ENCODE data around the gene CRYL1. TPM values are rescaled to one million over a fixed set of nuclear protein-coding genes. Genes with fewer than 3 reads are reported as not detected.

The CRYL1 gene
- total RNA-seq, 2 experiments from 2014 or later, result 7.2 to 7.3 TPM

DNA sequence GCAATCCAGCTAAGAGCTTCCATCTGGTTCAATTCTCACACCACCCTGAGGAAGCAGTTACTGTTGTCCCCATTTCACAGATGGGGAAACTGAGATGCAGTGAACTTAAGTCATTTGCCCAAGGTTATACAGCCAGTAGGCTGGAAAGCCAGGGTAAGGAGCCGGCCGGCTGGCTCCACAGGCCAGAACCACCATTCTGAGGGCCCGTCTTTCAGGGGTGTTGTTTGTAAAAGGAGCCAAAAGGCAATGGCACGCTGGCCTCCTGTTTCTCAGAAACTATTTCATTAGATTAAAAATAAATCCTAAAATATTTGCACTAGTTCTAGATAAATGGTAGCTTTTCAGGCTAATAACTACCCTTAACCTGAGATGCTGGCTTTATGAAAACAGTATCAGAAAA, 114.9 kb downstream of the CRYL1 start:
- ChIA-PET CTCF (interaction anchor here (1.3 kb wide), 1 partner anchor 9 kb away, joined by 3 read pairs; no protein-coding TSS in a partner anchor), POLR2A (no interaction called here)

DNA sequence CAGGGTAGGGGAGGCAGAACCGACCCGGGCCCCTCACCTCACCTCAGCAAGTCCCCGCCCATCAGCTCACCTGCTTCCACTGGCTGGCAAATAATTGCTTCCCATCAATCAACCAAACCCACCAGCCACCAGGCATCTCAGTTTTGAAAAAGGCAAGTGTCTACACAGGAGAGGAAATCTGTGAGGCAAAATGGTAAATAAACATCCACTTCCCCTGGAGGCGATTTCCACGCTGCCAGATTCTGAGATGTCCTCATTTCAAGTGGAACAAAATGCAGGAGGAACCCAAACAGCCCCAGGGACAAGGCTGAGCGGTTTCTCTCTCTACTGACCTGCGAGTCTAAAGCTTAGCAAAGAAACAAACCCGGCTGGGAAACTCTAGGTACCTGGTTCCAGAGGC, 117.5 kb downstream of the CRYL1 start:
- ChIA-PET POLR2A (no interaction called here), CTCF (no interaction called here)

DNA sequence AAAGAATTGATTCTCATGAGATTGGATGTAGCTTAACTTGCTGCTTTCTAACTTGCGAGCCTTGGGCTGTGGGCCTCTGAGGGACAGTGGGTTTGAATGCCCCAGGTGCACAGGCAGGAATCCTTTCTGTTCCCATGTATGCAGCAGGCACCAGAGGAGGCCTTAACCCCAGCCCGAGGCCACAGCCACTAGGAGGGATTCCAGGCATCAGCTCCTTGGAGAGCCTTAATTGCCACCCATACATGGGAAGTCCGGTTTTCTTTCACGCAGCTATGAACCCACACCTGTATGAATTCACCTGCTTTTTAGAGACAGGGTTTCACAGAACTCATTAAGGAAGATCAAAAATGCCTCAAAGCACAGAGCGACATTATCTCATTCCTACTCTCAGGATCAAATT, 117.9 kb downstream of the CRYL1 start:
- CTCF ChIA-PET, result no interaction called here
- POLR2A ChIA-PET, result no interaction called here

DNA sequence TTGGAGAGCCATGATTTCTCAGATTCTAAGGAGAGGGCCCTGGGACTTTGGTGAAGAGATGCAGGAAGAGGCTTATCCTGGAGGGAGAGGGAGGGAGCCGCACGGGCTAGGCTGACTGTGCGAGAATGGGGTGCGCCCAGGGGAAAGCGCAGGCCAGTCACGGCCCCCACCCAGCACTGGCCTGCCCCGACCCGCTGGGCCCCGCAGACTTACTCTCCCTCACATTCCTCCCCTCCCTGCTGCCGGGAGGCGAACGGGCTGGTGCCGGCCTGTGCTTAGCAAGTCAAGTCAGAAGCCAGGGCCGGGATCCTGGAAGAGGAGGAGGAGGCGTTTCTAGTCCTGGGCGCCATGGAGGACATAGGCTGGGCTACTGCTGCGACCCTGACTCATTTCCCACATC, 120.0 kb downstream of the CRYL1 start:
- CTCF ChIA-PET, result no interaction called here
- POLR2A ChIA-PET, result no interaction called here

DNA sequence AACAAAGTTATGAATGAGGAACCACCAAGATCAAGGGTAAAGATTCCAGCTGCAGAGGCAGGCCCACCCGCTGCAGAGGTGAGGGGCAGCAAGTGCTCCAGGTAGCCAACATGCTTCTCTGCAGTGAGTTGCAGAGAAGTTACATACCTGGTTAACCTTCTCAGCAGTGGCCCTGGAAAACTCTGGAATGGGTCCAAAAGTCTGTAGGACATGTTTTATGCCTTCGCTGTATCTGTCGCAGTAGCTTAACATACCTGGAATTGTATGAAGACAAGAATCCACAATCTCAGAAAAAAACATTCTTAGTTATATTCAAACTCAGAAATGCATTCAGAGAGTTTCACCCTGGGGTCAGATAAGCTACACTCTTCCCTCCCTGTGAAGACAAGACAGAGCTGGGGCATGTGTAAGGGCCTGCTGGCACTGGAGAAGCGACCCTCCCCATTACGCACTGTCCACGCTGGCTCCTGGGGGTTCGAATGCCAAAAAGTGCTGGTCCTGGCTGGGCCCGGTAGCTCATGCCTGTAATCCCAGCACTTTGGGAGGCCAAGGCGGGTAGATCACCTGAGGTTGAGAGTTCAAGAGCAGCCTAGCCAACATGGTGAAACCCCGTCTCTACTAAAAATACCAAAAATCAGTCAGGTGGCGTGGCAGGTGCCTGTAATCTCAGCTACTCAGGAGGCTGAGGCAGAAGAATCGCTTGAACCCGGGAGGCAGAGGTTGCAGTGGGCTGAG, 121.0 kb downstream of the CRYL1 start:
- ChIA-PET POLR2A (no interaction called here), CTCF (no interaction called here)

DNA sequence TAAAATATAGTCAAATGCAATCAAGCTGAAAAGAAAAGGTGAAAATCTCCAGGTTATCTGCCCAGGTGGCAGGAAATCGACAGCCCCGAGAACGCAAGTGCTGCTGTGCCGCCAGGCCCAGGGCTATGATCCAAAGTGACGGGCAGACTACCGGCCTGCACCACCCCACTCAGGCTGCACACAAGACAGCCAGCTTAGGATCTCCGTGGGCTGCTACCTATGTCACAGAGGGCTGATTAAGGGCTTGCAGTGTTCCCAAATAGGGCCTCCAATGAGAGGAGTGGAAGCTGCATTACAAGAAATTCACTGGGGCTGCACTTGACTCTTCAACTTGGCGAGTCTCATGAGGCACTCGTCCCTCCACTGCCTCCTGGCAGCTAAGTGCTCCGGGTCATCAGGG, 121.8 kb downstream of the CRYL1 start:
- CTCF ChIA-PET, result no interaction called here
- POLR2A ChIA-PET, result no interaction called here

DNA sequence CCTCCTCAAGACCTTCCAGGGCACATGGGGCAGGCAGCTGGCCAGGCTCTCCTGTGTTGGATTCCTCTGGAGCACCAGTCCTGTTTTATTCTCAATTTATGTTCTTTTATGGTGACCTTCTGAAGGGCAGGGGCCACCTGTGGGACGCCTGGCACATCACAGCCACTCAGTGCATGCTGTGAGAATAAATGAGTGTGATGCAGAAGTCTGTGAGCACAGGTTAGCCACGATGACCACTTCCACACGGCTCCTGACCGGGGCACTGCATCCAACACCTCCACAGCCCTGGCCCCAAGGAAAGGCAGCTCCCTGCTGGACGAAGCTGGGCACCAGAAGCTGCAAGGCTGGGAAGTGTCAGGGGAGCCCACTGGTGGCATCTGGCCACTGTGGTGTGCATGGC, 122.8 kb downstream of the CRYL1 start:
- ChIA-PET CTCF (no interaction called here), POLR2A (interaction anchor here (0.8 kb wide), 1 partner anchor 17 kb away, joined by 3 read pairs; no protein-coding TSS in a partner anchor)

DNA sequence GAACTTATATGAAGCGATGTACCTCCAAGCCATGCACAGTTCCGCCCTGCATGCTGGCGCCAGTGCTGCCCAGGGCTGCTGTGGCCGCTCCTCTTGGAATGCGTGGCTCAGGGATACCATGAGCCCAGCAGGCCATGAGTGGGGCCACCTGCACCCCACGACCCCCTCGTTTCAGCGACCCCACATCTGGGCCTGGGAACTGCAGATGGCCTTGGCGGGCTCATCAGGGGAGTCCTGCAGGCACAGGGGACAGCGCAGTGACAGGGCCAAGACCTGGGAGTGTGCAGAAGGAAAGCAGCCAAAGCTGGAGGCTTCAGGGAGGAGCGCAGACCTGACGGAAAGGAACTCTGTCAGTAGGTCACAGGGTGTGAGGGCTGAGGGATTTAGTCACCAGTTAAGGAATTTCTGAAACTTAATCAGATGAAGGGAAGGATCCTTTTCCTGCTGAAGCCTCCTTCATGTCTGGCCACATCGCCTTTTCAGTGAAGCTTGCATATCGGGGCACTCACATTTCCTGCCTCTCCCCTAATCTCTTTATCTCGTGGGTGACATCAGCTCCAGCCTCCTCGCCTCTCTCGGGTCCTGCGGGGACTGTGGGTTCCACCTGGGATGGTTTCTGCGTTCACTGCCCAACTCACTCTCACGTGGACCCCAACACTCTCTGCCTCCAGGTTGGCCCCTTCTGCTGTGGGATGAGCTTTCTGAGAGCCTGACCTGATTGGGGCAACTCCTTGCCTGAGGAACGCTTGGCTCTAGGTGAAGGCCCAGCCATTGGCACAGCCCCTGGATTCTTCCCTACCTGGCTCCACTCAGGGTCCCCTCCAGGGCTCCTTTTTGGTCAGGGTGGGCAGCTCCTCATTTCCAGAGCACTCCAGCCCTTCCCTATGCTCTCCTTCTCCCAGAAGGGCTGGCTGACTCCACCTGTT, 123.5 kb downstream of the CRYL1 start:
- ChIA-PET POLR2A (interaction anchor here (0.8 kb wide), 1 partner anchor 17 kb away, joined by 3 read pairs; no protein-coding TSS in a partner anchor), CTCF (no interaction called here)

DNA sequence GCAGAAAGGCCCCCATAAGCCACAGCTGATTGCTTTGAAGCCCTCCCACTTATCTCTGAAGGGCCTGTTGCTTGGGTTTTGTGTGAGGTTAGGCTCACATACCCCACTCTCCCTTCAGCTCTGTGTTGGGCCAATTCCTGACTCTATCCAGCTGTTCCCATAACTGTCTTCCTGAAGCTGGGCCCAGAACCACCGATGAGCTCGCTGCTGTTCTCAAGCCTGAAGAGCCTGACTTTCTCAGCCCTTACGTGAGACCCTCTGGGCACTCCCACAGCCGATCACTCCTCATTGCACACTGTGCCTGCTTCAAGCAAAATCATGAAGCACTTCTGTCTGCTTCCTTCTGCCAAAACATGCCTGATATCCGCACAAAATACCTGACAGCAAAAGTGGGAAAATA, 124.1 kb downstream of the CRYL1 start:
- ChIA-PET POLR2A (no interaction called here), CTCF (no interaction called here)

DNA sequence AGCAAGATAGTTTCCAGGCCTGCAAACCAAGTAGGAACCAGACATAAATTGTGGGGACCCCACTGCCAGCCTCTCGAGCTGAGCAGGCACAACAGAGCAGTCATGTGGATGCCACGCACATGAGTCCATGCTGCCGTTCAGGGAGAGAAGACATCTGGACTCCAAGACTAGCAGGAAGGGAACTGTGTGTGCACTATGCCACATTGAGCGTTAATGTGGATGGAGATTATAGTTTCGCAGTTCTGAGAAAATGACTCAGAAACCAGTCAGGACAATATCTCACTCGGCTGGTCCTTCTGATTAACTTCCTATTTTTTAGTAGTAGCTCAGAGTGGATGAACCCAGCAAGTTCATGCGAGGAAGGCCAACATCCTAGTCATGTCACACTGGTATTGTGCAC, 124.9 kb downstream of the CRYL1 start:
- POLR2A ChIA-PET, result no interaction called here
- CTCF ChIA-PET, result no interaction called here

DNA sequence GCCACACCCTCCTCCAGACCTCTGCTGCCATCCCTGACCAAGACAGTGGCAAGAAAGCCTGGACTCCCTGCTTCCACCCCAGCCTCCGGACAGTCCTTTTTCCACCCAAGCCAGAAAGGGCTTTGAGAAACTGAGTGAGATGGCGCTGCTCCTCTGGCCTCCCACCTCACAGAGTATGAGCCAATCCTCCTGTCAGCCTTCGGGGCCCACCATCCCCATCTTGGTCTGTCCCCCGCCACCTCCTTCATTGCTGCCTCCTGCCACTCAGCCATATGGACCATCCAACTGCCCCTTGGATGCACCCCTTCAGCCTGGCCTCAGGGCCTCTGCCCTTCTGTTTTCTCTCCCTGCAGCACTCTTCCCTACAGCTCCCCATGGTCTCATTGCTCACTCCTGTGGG, 125.7 kb downstream of the CRYL1 start:
- POLR2A ChIA-PET, result no interaction called here

DNA sequence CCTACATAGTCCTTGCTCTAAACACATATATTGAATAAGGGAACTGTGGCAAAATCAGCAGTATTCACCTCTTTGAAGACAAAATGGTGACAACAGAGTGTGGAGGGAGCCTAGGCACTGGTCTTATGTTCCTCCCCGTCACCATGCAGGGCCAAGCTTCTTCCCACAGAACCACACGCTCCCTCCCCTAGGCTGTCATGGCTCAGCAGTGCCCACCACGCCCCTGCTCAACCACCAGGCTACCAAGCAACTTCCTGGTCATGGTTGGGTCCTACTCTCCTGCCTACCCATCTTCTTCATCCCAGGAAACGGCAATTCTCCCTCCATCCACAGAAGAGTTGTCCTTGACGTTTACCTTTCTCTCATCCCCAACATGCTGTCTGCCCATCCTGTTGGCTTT, 126.1 kb downstream of the CRYL1 start:
- ChIA-PET CTCF (no interaction called here), POLR2A (no interaction called here)

More for the DNA sequence above, 125.7 kb downstream of the CRYL1 start:
- CTCF ChIA-PET, result no interaction called here

DNA sequence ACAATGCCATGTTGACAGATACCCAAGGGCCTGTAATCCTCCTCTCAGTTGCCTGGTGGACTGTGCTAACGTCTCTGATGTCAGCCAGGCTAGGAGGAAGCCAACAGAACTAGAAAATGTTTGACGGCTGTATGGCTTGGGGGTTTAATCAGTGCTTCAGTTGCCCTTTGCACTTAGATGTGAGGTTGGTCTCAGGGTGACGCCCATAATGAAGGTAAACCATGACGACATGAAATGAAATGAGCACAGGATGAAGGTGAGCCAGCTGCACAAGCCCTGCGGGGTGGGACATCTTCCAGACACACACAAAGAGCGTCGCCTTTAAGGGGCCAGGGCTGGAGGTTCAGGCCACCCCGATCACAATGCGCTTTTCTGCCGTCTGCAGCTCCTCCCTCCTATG, 127.2 kb downstream of the CRYL1 start:
- POLR2A ChIA-PET, result no interaction called here
- CTCF ChIA-PET, result no interaction called here

DNA sequence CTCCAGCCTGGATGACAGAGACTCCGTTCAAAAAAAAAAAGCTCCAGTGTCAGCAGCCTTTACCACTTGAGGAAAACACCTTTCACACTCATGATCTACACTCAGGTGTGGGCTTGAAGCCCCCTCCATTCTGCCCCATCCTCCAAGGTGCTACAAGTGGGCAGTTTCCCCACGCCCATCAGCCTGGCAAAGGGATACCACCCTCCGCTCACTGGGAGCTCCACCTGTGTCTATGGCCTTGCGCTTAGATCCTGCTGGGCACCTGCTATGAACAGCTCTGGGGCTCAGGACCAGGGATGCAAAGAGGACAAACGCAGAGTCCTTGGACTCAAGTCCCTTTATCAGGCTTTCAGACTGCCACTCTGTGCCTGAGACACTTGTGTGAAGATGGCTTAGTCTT, 127.8 kb downstream of the CRYL1 start:
- POLR2A ChIA-PET, result no interaction called here

DNA sequence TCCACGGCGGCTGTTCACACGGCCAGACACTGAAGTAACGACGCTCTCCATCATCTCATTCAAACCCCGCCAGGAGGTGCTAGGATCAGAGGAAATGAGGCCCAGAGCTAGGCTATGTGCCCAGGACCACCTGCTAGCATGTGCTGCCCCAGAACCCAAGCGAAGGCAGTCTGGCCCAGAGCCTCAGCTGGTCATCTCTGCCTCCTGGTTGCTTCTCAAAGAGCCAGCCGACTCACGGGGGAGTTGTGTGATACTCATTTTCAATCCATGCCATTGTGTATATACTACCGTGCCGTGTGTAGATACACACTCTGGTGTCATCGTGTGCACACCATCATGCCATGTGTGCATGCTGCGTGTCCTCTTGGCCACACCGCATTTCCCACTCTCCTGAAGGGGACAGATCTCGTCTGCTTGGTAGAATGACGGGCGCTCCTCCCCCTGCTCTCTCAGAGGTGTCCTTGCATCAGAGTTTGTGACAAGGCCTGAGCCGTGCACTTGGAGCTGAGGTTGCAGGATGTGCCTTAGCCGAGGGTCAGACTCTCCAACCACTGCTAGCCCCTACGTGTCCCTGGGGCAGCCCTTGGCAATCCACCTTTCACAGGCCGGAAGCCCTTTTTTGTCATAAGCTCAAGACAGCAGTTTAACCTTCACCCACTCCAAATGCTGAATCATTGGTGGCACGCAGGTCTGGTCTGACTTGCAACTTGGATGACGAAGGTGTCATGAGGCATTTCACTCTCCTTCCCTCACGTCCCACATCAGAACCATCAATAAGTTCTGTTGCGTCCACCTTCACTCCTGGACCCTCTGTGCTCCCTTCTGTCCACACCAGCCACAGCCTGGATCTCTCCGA, 130.4 kb downstream of the CRYL1 start:
- ChIA-PET POLR2A (no interaction called here), CTCF (no interaction called here)

More for the DNA sequence above, 127.8 kb downstream of the CRYL1 start:
- CTCF ChIA-PET, result no interaction called here

DNA sequence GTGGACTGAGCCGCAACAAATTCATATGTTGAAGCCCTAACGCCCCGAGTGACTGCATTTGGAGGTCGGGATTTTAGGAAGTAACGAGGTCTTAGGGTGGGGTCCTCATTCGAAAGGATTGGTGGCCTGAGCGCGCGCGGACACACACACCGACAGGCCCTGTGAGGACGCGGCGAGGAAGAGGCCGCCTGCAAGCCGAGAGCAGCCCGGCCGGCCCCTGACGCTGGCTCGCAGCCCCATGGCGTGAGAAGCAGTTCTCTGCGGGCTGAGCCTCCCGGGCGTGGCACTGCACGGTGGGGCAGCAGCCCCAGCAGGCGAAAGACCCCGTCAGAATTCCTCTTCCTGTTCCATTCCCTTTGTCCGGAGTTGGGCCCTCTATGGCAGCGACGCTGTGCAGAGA, 131.2 kb downstream of the CRYL1 start:
- POLR2A ChIA-PET, result no interaction called here

DNA sequence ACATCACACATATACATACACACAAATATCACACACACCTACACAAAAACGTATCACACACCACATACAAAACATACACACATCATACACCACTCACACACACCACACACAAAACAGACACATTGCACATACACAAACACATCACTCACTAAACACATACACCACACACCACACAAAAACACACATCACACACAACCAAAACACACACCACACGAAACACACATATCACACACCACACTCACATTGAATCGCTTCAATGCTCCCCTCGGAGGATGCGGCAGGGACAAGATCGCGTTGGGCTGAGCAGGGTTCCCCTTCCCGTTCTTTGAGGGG, 131.5 kb downstream of the CRYL1 start:
- CTCF ChIA-PET, result no interaction called here
- POLR2A ChIA-PET, result no interaction called here

More for the DNA sequence above, 131.2 kb downstream of the CRYL1 start:
- CTCF ChIA-PET, result no interaction called here

DNA sequence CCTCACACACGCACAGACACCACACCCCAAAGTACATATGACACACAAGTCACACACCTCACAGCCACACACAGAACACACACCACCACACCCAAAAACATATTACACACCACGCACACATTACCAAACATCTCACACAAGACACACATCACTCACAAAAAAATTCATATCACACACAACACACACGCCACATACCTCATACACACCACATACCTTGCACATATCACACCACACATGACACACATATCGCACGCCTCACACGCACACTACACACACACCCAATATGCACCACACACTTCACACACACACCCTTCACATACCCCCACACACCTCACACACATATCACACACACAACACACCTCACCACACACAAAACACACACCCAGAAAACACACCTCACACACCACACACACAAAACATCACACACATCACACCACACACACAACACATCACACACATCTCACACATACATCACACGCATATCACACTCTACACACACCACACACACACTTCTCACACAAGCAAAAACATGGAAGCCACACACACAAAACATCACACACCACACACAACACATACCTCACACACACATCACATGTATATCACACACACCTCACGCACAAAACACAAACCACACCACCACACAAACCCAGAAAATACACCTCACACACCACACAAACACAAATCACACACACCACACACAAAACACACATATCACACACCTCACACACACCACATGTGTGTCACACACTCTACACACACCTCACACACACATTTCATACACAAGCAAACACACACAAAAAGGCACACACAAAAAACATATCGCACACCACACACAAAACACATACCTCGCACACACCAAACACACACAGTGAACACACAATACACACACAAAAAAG, 132.1 kb downstream of the CRYL1 start:
- CTCF ChIA-PET, result no interaction called here
- POLR2A ChIA-PET, result no interaction called here

DNA sequence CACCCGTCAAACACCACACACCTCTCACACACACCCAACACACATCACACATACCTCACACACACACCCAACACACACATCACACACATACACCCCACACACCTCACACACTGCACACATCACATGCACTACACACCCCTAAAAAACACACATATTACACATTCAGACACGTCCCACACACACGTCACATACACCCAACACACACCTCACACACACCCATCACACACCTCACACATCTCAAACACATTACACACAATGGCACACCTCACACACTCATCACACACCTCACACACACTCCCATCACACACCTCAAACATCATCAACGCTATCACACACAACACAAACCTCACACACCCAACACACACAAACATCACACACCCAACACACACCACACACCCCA, 133.1 kb downstream of the CRYL1 start:
- CTCF ChIA-PET, result no interaction called here
- POLR2A ChIA-PET, result no interaction called here

Data from activated CD8-positive, alpha-beta memory T cell treated with anti-CD3 and anti-CD28 coated beads for 36 hours (primary cell).